GM12865 (cell line): Measurements from ENCODE around the gene LRRC32.

Experiments used
- DNase-seq: peaks from one replicate; pipeline ENCODE4 v3.0.0; 2010; ENCODE audit warnings: low read depth
- H3K4me3 ChIP-seq: 2 replicates; pipeline ENCODE4 v1.5.1; 2011; ENCODE audit warnings: mild to moderate bottlenecking, low read depth, low read length, control low read depth
- TF ChIP-seq, protein P1 (sequence below): IDR thresholded peaks from 2 replicates; pipeline ENCODE4 v1.5.1; 2011; ENCODE audit warnings: low read length, control low read depth, low read depth, inconsistent platforms; ENCODE audit not compliant: insufficient read depth; ENCODE audit errors: missing control alignments

The LRRC32 gene

DNA sequence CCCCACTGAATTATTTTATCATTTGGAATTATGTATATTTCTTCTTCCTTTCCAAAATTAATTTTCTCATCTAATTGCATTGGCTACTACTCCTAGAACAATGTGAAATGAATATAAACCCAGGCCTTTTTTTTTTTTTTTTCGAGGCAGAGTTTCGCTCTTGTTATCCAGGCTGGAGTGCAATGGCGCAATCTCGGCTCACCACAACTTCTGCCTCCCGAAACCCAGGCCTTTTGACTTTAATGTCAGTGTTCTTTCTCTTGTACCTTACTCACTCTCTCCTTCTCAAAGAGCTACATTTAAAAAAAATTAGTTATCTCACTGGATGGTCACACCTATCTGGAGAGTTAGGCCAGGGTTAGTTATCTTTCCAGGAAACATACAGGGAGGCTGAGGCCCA is 35.3 kb upstream of the LRRC32 start:
- no peak for DNase-seq
- TF ChIP-seq, protein P1, sequence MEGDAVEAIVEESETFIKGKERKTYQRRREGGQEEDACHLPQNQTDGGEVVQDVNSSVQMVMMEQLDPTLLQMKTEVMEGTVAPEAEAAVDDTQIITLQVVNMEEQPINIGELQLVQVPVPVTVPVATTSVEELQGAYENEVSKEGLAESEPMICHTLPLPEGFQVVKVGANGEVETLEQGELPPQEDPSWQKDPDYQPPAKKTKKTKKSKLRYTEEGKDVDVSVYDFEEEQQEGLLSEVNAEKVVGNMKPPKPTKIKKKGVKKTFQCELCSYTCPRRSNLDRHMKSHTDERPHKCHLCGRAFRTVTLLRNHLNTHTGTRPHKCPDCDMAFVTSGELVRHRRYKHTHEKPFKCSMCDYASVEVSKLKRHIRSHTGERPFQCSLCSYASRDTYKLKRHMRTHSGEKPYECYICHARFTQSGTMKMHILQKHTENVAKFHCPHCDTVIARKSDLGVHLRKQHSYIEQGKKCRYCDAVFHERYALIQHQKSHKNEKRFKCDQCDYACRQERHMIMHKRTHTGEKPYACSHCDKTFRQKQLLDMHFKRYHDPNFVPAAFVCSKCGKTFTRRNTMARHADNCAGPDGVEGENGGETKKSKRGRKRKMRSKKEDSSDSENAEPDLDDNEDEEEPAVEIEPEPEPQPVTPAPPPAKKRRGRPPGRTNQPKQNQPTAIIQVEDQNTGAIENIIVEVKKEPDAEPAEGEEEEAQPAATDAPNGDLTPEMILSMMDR: no peak
- H3K4me3 ChIP-seq: no peak overlapping the region

DNA sequence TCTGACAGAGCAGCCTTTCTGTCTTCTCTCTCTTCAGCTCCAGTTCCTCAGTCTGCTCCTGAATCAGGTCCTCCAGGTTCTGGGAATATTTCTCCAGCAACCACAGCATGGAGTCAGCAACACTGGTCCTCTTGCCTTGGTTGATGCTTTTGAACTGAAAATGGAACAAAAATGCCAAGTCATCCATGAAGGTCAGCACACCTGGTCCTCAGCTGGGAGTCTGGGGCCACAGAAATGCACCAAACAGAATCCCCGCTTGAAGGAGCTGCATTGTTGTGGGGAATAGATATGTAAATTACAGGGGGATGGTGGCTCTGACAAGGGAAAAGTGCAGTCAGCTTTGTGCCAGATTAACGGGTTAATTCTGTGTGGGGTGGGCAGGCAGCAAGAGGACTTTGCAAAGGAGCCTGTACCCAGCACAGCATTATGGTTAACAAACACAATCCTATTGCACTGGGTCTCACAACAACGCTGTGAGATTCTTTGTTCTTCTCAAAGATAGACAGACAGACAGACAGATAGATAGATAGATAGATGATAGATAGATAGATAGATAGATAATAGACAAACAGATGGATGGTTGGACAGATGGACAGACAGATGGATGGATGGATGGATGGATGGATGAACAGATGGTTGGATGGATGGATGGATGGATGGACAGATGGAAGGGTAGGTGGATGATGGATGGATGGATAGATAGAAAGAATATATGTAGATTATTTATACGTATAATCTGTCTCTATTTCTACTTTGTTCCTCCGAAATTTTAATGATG is 33.8 kb upstream of the LRRC32 start:
- no peak overlapping the region for H3K4me3 ChIP-seq
- TF ChIP-seq, protein P1: no peak

DNA sequence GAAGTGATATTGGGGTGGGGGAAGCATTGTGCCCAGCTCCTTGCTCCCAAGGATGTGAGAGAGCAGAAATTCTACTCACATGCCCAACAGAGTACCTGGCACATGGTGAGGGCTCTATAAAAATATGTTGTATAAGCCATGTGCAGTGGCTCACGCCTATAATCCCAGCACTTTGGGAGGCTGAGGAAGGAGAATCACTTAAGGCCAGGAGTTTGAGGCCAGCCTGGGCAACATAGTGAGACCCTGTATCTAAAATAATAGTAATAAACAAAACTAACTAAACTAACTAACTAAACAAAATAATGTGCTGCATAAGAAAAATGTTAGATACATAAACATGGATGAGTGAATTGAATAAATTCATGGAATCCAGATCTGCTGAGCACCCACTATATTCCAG is 33.2 kb upstream of the LRRC32 start:
- no peak for DNase-seq
- no peak overlapping the region for H3K4me3 ChIP-seq
- TF ChIP-seq, protein P1: no peak

More for the DNA sequence above, 33.8 kb upstream of the LRRC32 start:
- no peak for DNase-seq

DNA sequence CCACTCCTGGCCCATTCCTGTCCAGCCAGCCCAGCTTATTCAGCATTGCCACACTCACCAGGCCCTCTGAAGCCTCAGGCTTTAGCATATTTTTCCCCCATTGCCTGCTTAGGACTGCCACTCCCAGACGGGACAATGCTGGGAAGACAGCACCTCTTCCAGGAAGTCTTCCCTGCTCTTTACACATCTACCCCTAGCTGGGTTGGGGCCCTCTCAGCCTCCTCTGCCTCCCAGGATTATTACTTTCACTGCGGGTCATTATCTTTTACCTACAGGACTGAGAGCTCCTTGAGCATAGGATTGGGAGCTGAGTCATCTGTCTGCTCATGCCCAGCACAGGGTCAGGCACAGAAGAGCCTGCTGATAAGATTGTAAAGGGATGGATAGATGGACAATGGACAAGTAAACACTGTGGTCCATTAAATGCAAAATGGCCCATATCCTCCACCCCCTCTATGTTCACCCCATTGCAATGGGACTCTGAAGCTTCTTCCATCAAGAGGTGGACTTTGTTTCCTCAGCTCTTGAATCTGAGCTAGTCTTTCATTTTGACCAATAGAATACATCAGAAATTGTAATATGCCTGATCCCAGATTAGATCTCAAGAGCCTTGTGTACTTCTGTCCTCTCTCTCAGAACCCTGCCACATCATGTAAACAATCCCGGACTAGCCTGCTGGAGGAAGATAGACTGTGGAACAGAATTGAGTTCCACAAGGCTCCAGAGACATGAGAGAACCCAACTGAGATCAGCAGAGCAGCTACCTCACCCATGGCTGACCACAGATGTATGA is 32.0 kb upstream of the LRRC32 start:
- no peak overlapping the region for H3K4me3 ChIP-seq
- no peak for DNase-seq
- TF ChIP-seq, protein P1: no peak

DNA sequence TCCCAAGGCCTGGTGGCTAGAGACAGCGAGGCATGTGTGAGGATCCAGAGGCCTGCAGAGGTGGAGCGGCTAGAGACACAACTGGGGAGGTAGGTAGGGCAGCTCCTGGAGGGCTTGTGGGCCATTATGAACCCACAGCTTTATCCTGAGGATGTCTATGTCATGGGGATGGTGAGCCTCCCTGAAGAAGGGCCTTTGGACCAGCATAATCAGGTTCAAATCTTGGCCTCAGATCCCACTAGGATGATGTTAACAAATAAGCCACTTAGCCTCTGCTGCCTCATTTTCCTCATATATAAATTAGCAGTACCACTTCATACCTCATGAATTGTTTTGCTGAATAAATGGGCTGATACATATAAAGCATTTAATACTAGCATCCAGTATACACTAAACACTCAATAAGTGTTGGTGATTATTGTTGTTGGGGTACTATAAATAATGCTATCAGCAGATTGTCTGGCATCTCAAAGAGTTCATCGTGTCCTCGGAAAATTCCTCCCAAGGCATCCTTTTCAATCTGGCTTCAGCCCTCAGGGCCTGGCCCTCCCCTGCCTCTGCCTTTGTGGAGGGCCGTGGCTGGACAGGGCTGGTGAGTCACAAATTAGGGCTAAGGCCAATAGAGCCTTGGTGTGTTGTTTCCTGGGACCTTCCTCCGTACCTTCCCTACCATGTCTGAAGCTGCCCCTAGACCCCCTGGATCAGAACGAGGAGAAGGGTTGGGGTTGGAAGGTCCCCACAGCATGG is 30.9 kb upstream of the LRRC32 start:
- no peak for DNase-seq
- no peak overlapping the region for H3K4me3 ChIP-seq
- TF ChIP-seq, protein P1: no peak

DNA sequence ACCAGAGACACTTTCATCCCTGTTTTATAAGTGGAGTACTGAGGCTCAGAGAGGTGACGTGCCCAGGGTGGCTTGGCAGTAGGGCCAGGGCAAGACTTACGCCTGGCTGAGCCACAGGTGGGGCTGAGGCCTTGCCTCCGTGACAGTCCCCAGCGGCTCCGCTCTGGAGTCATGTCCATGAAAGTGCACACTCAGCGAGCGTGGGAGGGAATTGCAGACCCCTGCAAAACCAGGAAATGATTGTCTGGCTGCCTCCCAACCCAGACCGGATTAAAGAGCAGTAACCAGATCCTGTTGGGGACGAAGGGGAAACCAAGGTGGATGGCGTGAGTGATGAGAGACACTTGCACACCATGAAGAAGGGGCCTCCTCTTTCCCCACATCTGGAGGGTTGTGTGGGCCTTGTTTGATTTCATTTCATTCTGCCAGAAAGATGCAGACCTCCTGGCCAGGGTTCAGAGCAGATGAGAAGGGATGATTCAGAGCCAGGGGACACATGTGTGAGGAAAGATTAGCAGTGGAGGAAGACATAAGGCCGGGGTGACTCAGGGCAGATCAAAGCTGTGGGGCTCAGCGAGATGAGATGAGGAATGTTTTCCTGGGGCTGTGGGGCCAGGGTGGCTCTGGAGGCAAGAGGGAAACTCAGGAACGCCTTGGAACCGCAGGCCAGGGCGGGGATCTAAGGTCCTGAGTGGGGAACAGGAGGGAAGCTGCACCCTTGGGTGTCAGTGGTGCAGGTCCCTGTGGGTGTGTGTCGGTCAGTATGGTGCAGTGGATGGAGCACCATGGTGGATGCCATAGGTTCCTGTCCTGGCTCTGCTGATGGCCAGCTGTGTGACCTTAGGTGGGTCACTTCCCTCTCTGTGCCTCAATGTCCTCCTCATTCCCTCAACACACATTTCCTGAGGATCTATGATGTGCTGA is 29.9 kb upstream of the LRRC32 start:
- no peak for DNase-seq
- TF ChIP-seq, protein P1: no peak
- no peak overlapping the region for H3K4me3 ChIP-seq
